HEK293 (cell line): ENCODE data around the gene MARF1.

ENCODE experiments used
- CTCF ChIP-seq: fragments of 450-650 bp; formaldehyde crosslinking; IDR thresholded peaks from 2 replicates; pipeline ENCODE4 v1.5.1; 2016; ENCODE audit warnings: missing biosample characterization, missing genetic modification characterization
- GFI1B ChIP-seq: fragments of 450-650 bp; formaldehyde crosslinking; IDR thresholded peaks from 2 replicates; pipeline ENCODE4 v1.5.1; 2016; ENCODE audit warnings: missing biosample characterization, missing genetic modification characterization
- PATZ1 ChIP-seq: fragments of 450-650 bp; formaldehyde crosslinking; IDR thresholded peaks from 2 replicates; pipeline ENCODE4 v1.5.1; 2016; ENCODE audit warnings: missing biosample characterization, missing genetic modification characterization
- PRDM4 ChIP-seq: fragments of 450-650 bp; formaldehyde crosslinking; IDR thresholded peaks from 2 replicates; pipeline ENCODE4 v1.5.1; 2017; ENCODE audit warnings: missing biosample characterization, missing genetic modification characterization
- REST ChIP-seq: fragments of 450-650 bp; formaldehyde crosslinking; IDR thresholded peaks from 2 replicates; pipeline ENCODE4 v1.5.1; 2016; ENCODE audit warnings: missing biosample characterization, missing genetic modification characterization
- ZBTB11 ChIP-seq: fragments of 450-650 bp; formaldehyde crosslinking; conservative IDR thresholded peaks from 2 replicates; pipeline ENCODE4 v1.5.1; 2016; ENCODE audit warnings: low read depth, missing biosample characterization, missing genetic modification characterization
- ZFP37 ChIP-seq: fragments of 450-650 bp; formaldehyde crosslinking; IDR thresholded peaks from 2 replicates; pipeline ENCODE4 v1.5.1; 2016; ENCODE audit warnings: missing biosample characterization, missing genetic modification characterization
- ZFP69B ChIP-seq: fragments of 450-650 bp; formaldehyde crosslinking; IDR thresholded peaks from 2 replicates; pipeline ENCODE4 v1.5.1; 2016; ENCODE audit warnings: missing biosample characterization, missing genetic modification characterization
- ZNF292 ChIP-seq: fragments of 450-650 bp; formaldehyde crosslinking; IDR thresholded peaks from 2 replicates; pipeline ENCODE4 v1.5.1; 2016; ENCODE audit warnings: low read depth, missing biosample characterization, missing genetic modification characterization, borderline replicate concordance
- ZNF423 ChIP-seq: fragments of 450-650 bp; formaldehyde crosslinking; IDR thresholded peaks from 2 replicates; pipeline ENCODE4 v1.5.1; 2016; ENCODE audit warnings: missing biosample characterization, missing genetic modification characterization
- ZNF600 ChIP-seq: fragments of 450-650 bp; formaldehyde crosslinking; IDR thresholded peaks from 2 replicates; pipeline ENCODE4 v1.5.1; 2016; ENCODE audit warnings: missing biosample characterization, missing genetic modification characterization
- ZNF660 ChIP-seq: fragments of 450-650 bp; IDR thresholded peaks from 2 replicates; pipeline ENCODE4 v1.5.1; 2018; ENCODE audit warnings: missing biosample characterization, mild to moderate bottlenecking, missing genetic modification characterization
- ZNF704 ChIP-seq: fragments of 450-650 bp; formaldehyde crosslinking; IDR thresholded peaks from 2 replicates; pipeline ENCODE4 v1.5.1; 2016; ENCODE audit warnings: missing biosample characterization, missing genetic modification characterization
- ZSCAN18 ChIP-seq: fragments of 450-650 bp; formaldehyde crosslinking; IDR thresholded peaks from 2 replicates; pipeline ENCODE4 v1.5.1; 2016; ENCODE audit warnings: missing biosample characterization, missing genetic modification characterization

GRCh38 chr16:15649727-15650018 lies 6.7 kb upstream of the MARF1 start:
- TF ChIP-seq PATZ1: no peak
- TF ChIP-seq ZNF600 (tag by site-specific recombination): peak; percentile 65
- TF ChIP-seq CTCF (tag by site-specific recombination): no peak
- no peak for TF ChIP-seq ZNF292 (tag by site-specific recombination)
- no peak for TF ChIP-seq ZNF423
- no peak for TF ChIP-seq ZFP69B
- TF ChIP-seq PRDM4 (tag by site-specific recombination): no peak
- no peak for TF ChIP-seq ZSCAN18 (tag by site-specific recombination)
- no peak for TF ChIP-seq REST (tag by site-specific recombination)
- TF ChIP-seq ZBTB11 (tag by site-specific recombination): no peak
- no peak for TF ChIP-seq ZNF704
- TF ChIP-seq ZFP37: no peak
- TF ChIP-seq ZNF660: no peak
- no peak for TF ChIP-seq GFI1B (tag by site-specific recombination)
